ENCODE results near the gene MYLK.
"Not testable (repeated sequence)": the region's sequence is repeated elsewhere in the genome, so short reads cannot be mapped to it uniquely, and the experiment has no call there.

Gene MYLK

GRCh38 chr3:123893012-123893411 is 8.9 kb upstream of the MYLK start:
- Histone ChIP-seq H3K27ac (ENCODE audit: low read depth, low read length, severe bottlenecking) (no peak overlapping the region), H3K36me3 (ENCODE audit: control insufficient read depth, insufficient read depth, low read length) (no peaks in the 10 kb centered on the region), H3K9me3 (ENCODE audit: control insufficient read depth, low read length) (peaks cover 18% of the 10 kb centered on the region), H3K4me3 (ENCODE audit: extremely low read depth, insufficient read depth, low read length, poor library complexity, severe bottlenecking) (no peak overlapping the region), H3K4me1 (ENCODE audit: control insufficient read depth, insufficient read depth, low read length, poor library complexity, severe bottlenecking) (no peaks in the 10 kb centered on the region)
- 100% methylated on average over 1 of the region's 1 CpG; no CpG with 5 or more reads in 1 of the 2 experiments for WGBS, 2 experiments (ENCODE audit: insufficient coverage in 2 of 2)

DNA sequence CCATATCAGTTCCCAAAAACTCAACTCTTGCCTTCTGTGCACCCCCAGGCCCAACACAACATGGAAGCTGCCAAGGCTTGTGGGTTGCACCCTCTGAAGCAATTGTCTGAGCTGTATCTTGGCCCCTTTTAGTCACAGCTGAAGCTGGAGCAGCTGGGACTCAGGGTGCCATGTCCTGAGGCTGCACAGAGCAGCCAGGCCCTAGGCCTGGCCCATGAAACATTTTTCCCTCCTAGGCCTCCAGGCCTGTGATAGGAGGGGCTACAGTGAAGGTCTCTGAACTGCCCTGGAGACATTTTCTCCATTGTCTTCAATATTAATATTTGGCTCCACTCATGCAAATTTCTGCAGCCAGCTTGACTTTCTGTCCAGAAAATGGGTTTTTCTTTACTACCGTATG is 8.1 kb upstream of the MYLK start:
- no peaks in the 10 kb centered on the region for H3K4me1 ChIP-seq (ENCODE audit: control insufficient read depth, insufficient read depth, low read length, poor library complexity, severe bottlenecking)
- peaks cover 18% of the 10 kb centered on the region for H3K9me3 ChIP-seq (ENCODE audit: control insufficient read depth, low read length)
- H3K4me3 ChIP-seq (ENCODE audit: extremely low read depth, insufficient read depth, low read length, poor library complexity, severe bottlenecking), result no peak overlapping the region
- WGBS, 2 experiments (ENCODE audit: insufficient coverage in 2 of 2), result 0% methylated on average over 1 of the region's 1 CpG
- H3K36me3 ChIP-seq (ENCODE audit: control insufficient read depth, insufficient read depth, low read length), result no peaks in the 10 kb centered on the region
- H3K27ac ChIP-seq (ENCODE audit: low read depth, low read length, severe bottlenecking), result no peak overlapping the region

DNA sequence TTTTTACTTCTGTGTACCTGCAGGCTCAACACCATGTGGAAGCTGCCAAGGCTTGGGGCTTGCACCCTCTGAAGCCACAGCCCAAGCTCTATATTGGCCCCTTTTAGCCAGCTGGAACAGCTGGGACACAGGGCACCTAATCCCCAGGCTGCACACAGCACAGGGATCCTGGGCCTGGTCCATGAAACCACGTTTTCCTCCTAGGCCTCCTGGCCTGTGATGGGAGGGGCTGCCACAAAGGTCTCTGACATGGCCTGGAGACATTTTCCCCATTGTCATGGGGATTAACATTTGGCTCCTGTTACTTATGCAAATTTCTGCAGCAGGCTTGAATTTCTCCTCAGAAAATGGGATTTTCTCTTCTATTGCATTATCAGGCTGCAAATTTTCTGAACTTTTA is 6.9 kb upstream of the MYLK start:
- H3K36me3 ChIP-seq (ENCODE audit: control insufficient read depth, insufficient read depth, low read length); H3K4me1 ChIP-seq (ENCODE audit: control insufficient read depth, insufficient read depth, low read length, poor library complexity, severe bottlenecking); H3K4me3 ChIP-seq (ENCODE audit: extremely low read depth, insufficient read depth, low read length, poor library complexity, severe bottlenecking); H3K27ac ChIP-seq (ENCODE audit: low read depth, low read length, severe bottlenecking): not testable (repeated sequence)
- peaks cover 18% of the 10 kb centered on the region for H3K9me3 ChIP-seq (ENCODE audit: control insufficient read depth, low read length)
- 33 to 67% methylated on average over 1 of the region's 1 CpG for WGBS, 2 experiments (ENCODE audit: insufficient coverage in 2 of 2)

- peaks cover 18% of the 10 kb centered on the region for H3K9me3 ChIP-seq (ENCODE audit: control insufficient read depth, low read length)
- H3K4me3 ChIP-seq (ENCODE audit: extremely low read depth, insufficient read depth, low read length, poor library complexity, severe bottlenecking); H3K4me1 ChIP-seq (ENCODE audit: control insufficient read depth, insufficient read depth, low read length, poor library complexity, severe bottlenecking); H3K36me3 ChIP-seq (ENCODE audit: control insufficient read depth, insufficient read depth, low read length); H3K27ac ChIP-seq (ENCODE audit: low read depth, low read length, severe bottlenecking): not testable (repeated sequence)
- WGBS, 2 experiments (ENCODE audit: insufficient coverage in 2 of 2), result 80 to 90% methylated on average over 1 to 3 of the region's 3 CpGs
Measured at GRCh38 chr3:123890162-123890561, 6.0 kb upstream of the MYLK start.

DNA sequence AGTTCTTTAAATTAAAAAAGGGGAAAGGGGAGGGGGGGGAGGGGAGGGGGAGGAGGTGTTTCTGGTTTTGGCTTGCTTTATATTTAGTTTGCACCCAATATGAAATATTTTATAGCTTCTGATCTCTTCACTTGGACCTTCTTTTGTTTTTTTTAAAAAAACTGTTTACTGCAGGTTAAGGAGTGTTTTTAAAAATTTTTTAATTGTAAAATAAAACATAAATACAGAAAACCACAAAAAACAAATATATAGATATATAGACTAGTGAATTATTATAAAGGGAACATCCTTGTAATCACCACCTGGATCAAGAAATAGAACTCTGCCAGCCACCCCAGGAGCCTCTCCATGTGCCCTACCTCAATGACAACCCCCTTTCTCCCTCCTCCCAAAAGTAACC is 861 bp upstream of the MYLK start:
- H3K9me3 ChIP-seq (ENCODE audit: control insufficient read depth, low read length), result no peaks in the 10 kb centered on the region
- H3K4me3 ChIP-seq (ENCODE audit: extremely low read depth, insufficient read depth, low read length, poor library complexity, severe bottlenecking), result peak overlapping the region; percentile 39
- no peaks in the 10 kb centered on the region for H3K36me3 ChIP-seq (ENCODE audit: control insufficient read depth, insufficient read depth, low read length)

DNA sequence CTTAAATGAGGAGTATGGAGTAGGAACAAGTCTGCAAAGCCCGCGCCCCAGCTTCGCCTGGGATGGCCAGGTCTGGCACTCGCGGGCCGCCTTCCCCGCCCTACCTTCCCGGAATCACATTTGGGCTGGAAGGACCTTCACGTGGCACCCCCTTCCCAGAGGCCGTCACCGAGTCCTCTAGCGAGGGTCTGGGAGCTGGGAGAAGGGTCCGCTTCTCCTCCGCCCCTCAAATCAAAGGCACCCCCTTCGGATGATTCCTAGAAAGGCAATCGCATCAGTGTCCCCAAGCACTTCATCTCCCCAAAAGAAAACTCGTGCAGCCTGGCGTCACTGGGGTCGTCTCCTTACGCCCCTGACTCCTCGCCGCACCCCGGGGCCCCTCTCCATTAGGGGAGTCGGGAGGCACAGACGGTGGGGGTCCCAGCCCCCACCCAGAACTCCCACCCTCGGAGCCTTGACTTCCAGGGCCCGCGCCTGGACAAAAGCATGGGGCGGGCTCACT is 380 bp downstream of the MYLK start:
- Histone ChIP-seq H3K4me3 (ENCODE audit: extremely low read depth, insufficient read depth, low read length, poor library complexity, severe bottlenecking) (peak overlapping the region; percentile 61), H3K27ac (ENCODE audit: low read depth, low read length, severe bottlenecking) (no peak overlapping the region), H3K4me1 (ENCODE audit: control insufficient read depth, insufficient read depth, low read length, poor library complexity, severe bottlenecking) (peaks cover 3% of the 10 kb centered on the region), H3K36me3 (ENCODE audit: control insufficient read depth, insufficient read depth, low read length) (no peaks in the 10 kb centered on the region), H3K9me3 (ENCODE audit: control insufficient read depth, low read length) (no peaks in the 10 kb centered on the region)
- 0 to 6% methylated on average over 17 to 24 of the region's 29 CpGs for WGBS, 2 experiments (ENCODE audit: insufficient coverage in 2 of 2)

More for the DNA sequence above, 861 bp upstream of the MYLK start:
- H3K4me1 ChIP-seq (ENCODE audit: control insufficient read depth, insufficient read depth, low read length, poor library complexity, severe bottlenecking), result peaks cover 3% of the 10 kb centered on the region
- H3K27ac ChIP-seq (ENCODE audit: low read depth, low read length, severe bottlenecking), result no peak overlapping the region

GRCh38 chr3:123883111-123883510 is 1.0 kb downstream of the MYLK start:
- 93 to 100% methylated on average over 2 to 3 of the region's 4 CpGs for WGBS, 2 experiments (ENCODE audit: insufficient coverage in 2 of 2)
- Histone ChIP-seq H3K4me1 (ENCODE audit: control insufficient read depth, insufficient read depth, low read length, poor library complexity, severe bottlenecking) (peaks cover 3% of the 10 kb centered on the region), H3K27ac (ENCODE audit: low read depth, low read length, severe bottlenecking) (no peak overlapping the region), H3K36me3 (ENCODE audit: control insufficient read depth, insufficient read depth, low read length) (no peaks in the 10 kb centered on the region), H3K4me3 (ENCODE audit: extremely low read depth, insufficient read depth, low read length, poor library complexity, severe bottlenecking) (peak overlapping the region; percentile 61), H3K9me3 (ENCODE audit: control insufficient read depth, low read length) (no peaks in the 10 kb centered on the region)

GRCh38 chr3:123881771-123882170 is 2.4 kb downstream of the MYLK start:
- Histone ChIP-seq H3K4me3 (ENCODE audit: extremely low read depth, insufficient read depth, low read length, poor library complexity, severe bottlenecking) (no peak overlapping the region), H3K27ac (ENCODE audit: low read depth, low read length, severe bottlenecking) (no peak overlapping the region), H3K4me1 (ENCODE audit: control insufficient read depth, insufficient read depth, low read length, poor library complexity, severe bottlenecking) (peaks cover 3% of the 10 kb centered on the region), H3K36me3 (ENCODE audit: control insufficient read depth, insufficient read depth, low read length) (no peaks in the 10 kb centered on the region), H3K9me3 (ENCODE audit: control insufficient read depth, low read length) (no peaks in the 10 kb centered on the region)
- 100% methylated on average over 1 of the region's 2 CpGs for WGBS, 2 experiments (ENCODE audit: insufficient coverage in 2 of 2)

DNA sequence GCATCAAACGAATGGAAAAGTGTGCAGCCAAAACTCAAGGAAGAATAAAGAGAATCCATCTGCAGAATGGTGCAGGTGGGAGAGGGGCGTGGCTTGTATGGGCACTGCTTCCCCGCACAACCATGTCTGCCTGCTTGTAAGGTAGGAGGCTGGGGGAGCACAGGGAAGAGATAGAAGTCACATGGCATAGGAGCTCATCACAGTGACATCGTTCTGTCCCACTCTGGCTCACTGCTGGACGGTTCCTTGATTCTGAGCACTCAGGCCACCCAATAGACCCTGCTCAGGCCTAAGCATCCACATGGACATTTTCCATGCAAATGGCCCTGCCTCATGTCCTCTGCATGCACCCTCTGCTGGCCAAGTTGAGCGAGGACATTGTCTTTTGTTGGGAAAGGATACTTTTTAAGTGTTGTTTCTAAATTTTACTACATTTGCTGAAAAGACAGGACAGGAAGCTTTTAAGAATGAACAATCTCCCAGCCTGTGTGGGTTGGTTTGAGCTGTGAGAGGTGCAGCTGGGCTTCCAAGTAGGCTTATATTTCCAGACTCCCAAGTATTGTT is 3.1 kb downstream of the MYLK start:
- H3K4me3 ChIP-seq (ENCODE audit: extremely low read depth, insufficient read depth, low read length, poor library complexity, severe bottlenecking), result no peak overlapping the region
- H3K27ac ChIP-seq (ENCODE audit: low read depth, low read length, severe bottlenecking), result no peak overlapping the region
- H3K9me3 ChIP-seq (ENCODE audit: control insufficient read depth, low read length), result no peaks in the 10 kb centered on the region
- peaks cover 3% of the 10 kb centered on the region for H3K4me1 ChIP-seq (ENCODE audit: control insufficient read depth, insufficient read depth, low read length, poor library complexity, severe bottlenecking)
- WGBS, 2 experiments (ENCODE audit: insufficient coverage in 2 of 2), result 69 to 72% methylated on average over 6 of the region's 6 CpGs
- no peaks in the 10 kb centered on the region for H3K36me3 ChIP-seq (ENCODE audit: control insufficient read depth, insufficient read depth, low read length)

DNA sequence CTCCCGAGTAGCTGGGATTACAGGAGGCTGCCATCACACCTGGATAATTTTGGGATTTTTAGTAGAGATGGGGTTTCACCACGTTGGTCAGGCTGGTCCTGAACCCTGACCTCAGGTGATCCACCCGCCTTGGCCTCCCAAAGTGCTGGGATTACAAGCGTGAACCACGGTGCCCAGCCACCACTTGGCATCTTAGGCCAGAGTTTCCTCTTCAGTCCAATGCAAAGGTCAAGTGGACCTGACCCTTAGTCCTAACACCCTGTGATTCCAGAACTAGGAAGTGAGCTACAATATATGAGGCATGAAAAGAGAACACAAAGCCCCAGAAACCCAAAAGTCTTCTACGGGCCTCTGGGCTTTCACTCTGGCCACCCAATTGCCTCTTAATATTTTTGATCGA is 5.3 kb downstream of the MYLK start:
- no peaks in the 10 kb centered on the region for H3K9me3 ChIP-seq (ENCODE audit: control insufficient read depth, low read length)
- H3K36me3 ChIP-seq (ENCODE audit: control insufficient read depth, insufficient read depth, low read length), result peaks cover 6% of the 10 kb centered on the region
- no peak overlapping the region for H3K27ac ChIP-seq (ENCODE audit: low read depth, low read length, severe bottlenecking)
- peaks cover 3% of the 10 kb centered on the region for H3K4me1 ChIP-seq (ENCODE audit: control insufficient read depth, insufficient read depth, low read length, poor library complexity, severe bottlenecking)
- H3K4me3 ChIP-seq (ENCODE audit: extremely low read depth, insufficient read depth, low read length, poor library complexity, severe bottlenecking), result no peak overlapping the region
- 94 to 100% methylated on average over 4 of the region's 7 CpGs for WGBS, 2 experiments (ENCODE audit: insufficient coverage in 2 of 2)

GRCh38 chr3:123877965-123878364 is 6.2 kb downstream of the MYLK start:
- 84 to 95% methylated on average over 4 of the region's 4 CpGs for WGBS, 2 experiments (ENCODE audit: insufficient coverage in 2 of 2)
- H3K9me3 ChIP-seq (ENCODE audit: control insufficient read depth, low read length), result no peaks in the 10 kb centered on the region
- no peak overlapping the region for H3K4me3 ChIP-seq (ENCODE audit: extremely low read depth, insufficient read depth, low read length, poor library complexity, severe bottlenecking)
- H3K36me3 ChIP-seq (ENCODE audit: control insufficient read depth, insufficient read depth, low read length), result peaks cover 6% of the 10 kb centered on the region
- no peak overlapping the region for H3K27ac ChIP-seq (ENCODE audit: low read depth, low read length, severe bottlenecking)
- H3K4me1 ChIP-seq (ENCODE audit: control insufficient read depth, insufficient read depth, low read length, poor library complexity, severe bottlenecking), result peaks cover 3% of the 10 kb centered on the region
